Endodermal cell (in vitro differentiated cells): Measurements from ENCODE around the gene SLC27A2. TPM values are rescaled to one million over a fixed set of nuclear protein-coding genes. Genes with fewer than 3 reads are reported as not detected.

Experiments
- DNase-seq: peaks from one replicate; pipeline ENCODE4 v3.0.0-alpha.2; 2017
- H3K27ac ChIP-seq: 2 replicates; pipeline ENCODE4 v1.5.1; 2013; ENCODE audit warnings: mild to moderate bottlenecking, low read depth, low read length, moderate library complexity
- H3K27me3 ChIP-seq: 2 replicates; pipeline ENCODE4 v1.6.1; 2013; ENCODE audit warnings: mild to moderate bottlenecking, low read length, moderate library complexity; ENCODE audit not compliant: insufficient read depth, control insufficient read depth, poor library complexity, severe bottlenecking
- H3K36me3 ChIP-seq: 2 replicates; pipeline ENCODE4 v1.7.0; 2013; ENCODE audit warnings: mild to moderate bottlenecking, low read length, moderate library complexity; ENCODE audit not compliant: control insufficient read depth, insufficient read depth
- H3K4me1 ChIP-seq: one replicate; pipeline ENCODE4 v1.7.0; 2013; ENCODE audit warnings: low read length; ENCODE audit not compliant: control insufficient read depth, insufficient read depth
- H3K4me3 ChIP-seq: 2 replicates; pipeline ENCODE4 v1.5.1; 2013; ENCODE audit warnings: mild to moderate bottlenecking, low read length, moderate library complexity
- H3K9ac ChIP-seq: 2 replicates; pipeline ENCODE4 v1.6.1; 2013; ENCODE audit warnings: mild to moderate bottlenecking, low read length, moderate library complexity; ENCODE audit not compliant: poor library complexity, severe bottlenecking; ENCODE audit errors: extremely low read depth
- H3K9me3 ChIP-seq: 2 replicates; pipeline ENCODE4 v1.6.1; 2013; ENCODE audit warnings: mild to moderate bottlenecking, low read length, moderate library complexity; ENCODE audit not compliant: control insufficient read depth
- H3K27ac Mint-ChIP-seq: 2 replicates; pipeline ENCODE4 v1.8.0; 2020; ENCODE audit warnings: mixed read lengths
- H3K27me3 Mint-ChIP-seq: 2 replicates; pipeline ENCODE4 v1.8.0; 2021; ENCODE audit warnings: mild to moderate bottlenecking, mixed read lengths; ENCODE audit not compliant: insufficient read depth
- H3K36me3 Mint-ChIP-seq: 2 replicates; pipeline ENCODE4 v1.8.0; 2020; ENCODE audit warnings: low read depth, mixed read lengths
- H3K4me1 Mint-ChIP-seq: 2 replicates; pipeline ENCODE4 v1.8.0; 2020; ENCODE audit warnings: mixed read lengths
- H3K4me3 Mint-ChIP-seq: 2 replicates; pipeline ENCODE4 v1.8.0; 2020; ENCODE audit warnings: mild to moderate bottlenecking, moderate library complexity, mixed read lengths
- H3K9me3 Mint-ChIP-seq: 2 replicates; pipeline ENCODE4 v1.8.0; 2020; ENCODE audit warnings: mild to moderate bottlenecking, mixed read lengths
- CTCF ChIP-seq: fragments of 200-600 bp; sonication (generic); conservative IDR thresholded peaks from 2 replicates; pipeline ENCODE4 v1.5.0; 2021; ENCODE audit warnings: antibody characterized with exemption, mild to moderate bottlenecking
- WGBS, 2 experiments: methylation state at CpG; one replicate each; pipeline versions ENCODE4 v1.1.5 to v1.1.7; 2013; ENCODE audit warnings: missing lambda C conversion rate in 2 of 2, mixed read lengths in 1 of 2; ENCODE audit not compliant: insufficient coverage in 1 of 2, insufficient read length in 1 of 2; 5-methylcytosine and 5-hydroxymethylcytosine counted together
- total RNA-seq, 2 donors: library from RNA; stranded (reverse); fragmentation: NEBNext Ultra II Directional in 1 of 2; extraction: Animal tissue kit (Norgen Biotek cat#: 25700) in 1 of 2; gene quantifications; 2 replicates in 1 of 2; 3 replicates in 1 of 2; pipeline ENCODE4 v1.2.1, GENCODE V29; 2021

Gene SLC27A2
- total RNA-seq, 2 donors from 2014 or later: 4.0 to 6.8 TPM

- no peak for DNase-seq
- WGBS, 2 experiments: 91 to 98% methylated on average over 7 to 8 of the region's 8 CpGs
- Histone ChIP-seq H3K9ac (no peak overlapping the region), H3K9me3 (no peaks in the 10 kb centered on the region), H3K27ac (no peak overlapping the region), H3K36me3 (no peaks in the 10 kb centered on the region), H3K27me3 (peaks cover 59% of the 10 kb centered on the region), H3K4me1 (peaks cover 7% of the 10 kb centered on the region), H3K4me3 (no peak overlapping the region)
- Mint-ChIP-seq H3K27ac (no peak overlapping the region), H3K9me3 (no peaks in the 10 kb centered on the region), H3K4me3 (no peak overlapping the region), H3K4me1 (peaks cover 11% of the 10 kb centered on the region), H3K36me3 (no peaks in the 10 kb centered on the region), H3K27me3 (peaks cover 39% of the 10 kb centered on the region)
- no peak for TF ChIP-seq CTCF
Measured at GRCh38 chr15:50257332-50257731, 75.3 kb downstream of the SLC27A2 start.

DNA sequence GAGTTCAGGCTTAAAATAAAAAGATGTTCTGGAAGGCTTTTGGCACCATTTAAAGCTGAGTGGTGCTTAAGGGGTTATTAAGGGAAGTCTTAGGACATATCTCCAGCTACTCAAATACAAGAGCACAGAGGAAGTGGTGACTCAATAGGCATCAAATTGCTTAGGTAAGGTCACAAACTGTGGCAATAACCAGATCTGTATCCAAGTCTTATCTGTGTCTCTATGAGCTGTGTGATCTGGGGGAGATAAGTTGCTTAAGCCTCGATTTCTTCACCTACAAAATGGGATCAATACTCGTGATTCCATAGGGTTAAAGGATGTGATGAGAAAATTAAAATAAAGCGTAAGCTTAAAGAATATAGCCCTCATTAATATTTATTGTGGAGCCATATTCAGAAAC lies 75.9 kb downstream of the SLC27A2 start:
- Mint-ChIP-seq H3K4me3 (no peak overlapping the region), H3K27ac (no peak overlapping the region), H3K36me3 (no peaks in the 10 kb centered on the region), H3K27me3 (peaks cover 34% of the 10 kb centered on the region), H3K4me1 (peaks cover 11% of the 10 kb centered on the region), H3K9me3 (no peaks in the 10 kb centered on the region)
- no peak overlapping the region for H3K9ac ChIP-seq
- TF ChIP-seq CTCF: no peak
- H3K4me3 ChIP-seq: no peak overlapping the region
- 74 to 96% methylated on average over 3 of the region's 3 CpGs for WGBS, 2 experiments
- H3K36me3 ChIP-seq: no peaks in the 10 kb centered on the region
- peaks cover 7% of the 10 kb centered on the region for H3K4me1 ChIP-seq
- DNase-seq: no peak
- no peak overlapping the region for H3K27ac ChIP-seq
- H3K9me3 ChIP-seq: no peaks in the 10 kb centered on the region
- peaks cover 53% of the 10 kb centered on the region for H3K27me3 ChIP-seq

DNA sequence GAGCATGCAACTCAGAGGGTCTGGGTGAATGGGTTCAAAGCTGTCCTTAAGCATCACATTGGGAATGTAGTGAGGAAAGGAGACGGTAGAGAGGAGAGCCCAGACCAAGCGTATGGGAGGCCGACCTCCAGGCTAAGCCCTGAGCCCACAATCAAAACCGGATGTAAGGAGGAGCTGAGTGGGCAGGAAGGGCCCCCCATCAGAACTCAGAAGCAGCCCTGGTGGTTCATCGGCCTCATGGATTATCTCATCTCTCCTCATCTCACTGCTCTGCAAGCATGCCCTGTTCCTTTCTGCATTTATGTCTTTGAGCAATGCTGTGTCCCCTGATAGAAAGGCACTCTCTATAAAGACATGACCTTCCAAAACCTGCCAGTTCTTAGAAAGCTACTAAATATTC lies 77.3 kb downstream of the SLC27A2 start:
- H3K9me3 Mint-ChIP-seq: no peaks in the 10 kb centered on the region
- TF ChIP-seq CTCF: no peak
- no peak for DNase-seq
- H3K4me1 Mint-ChIP-seq: peaks cover 16% of the 10 kb centered on the region
- H3K4me1 ChIP-seq: peaks cover 7% of the 10 kb centered on the region
- H3K27ac Mint-ChIP-seq: no peak overlapping the region
- no peak overlapping the region for H3K4me3 ChIP-seq
- H3K36me3 ChIP-seq: no peaks in the 10 kb centered on the region
- no peaks in the 10 kb centered on the region for H3K36me3 Mint-ChIP-seq
- 80 to 87% methylated on average over 5 of the region's 5 CpGs for WGBS, 2 experiments
- no peak overlapping the region for H3K4me3 Mint-ChIP-seq
- H3K9me3 ChIP-seq: no peaks in the 10 kb centered on the region
- H3K27me3 Mint-ChIP-seq: peaks cover 23% of the 10 kb centered on the region
- H3K27ac ChIP-seq: no peak overlapping the region
- no peak overlapping the region for H3K9ac ChIP-seq
- peaks cover 40% of the 10 kb centered on the region for H3K27me3 ChIP-seq
